Stimulated activated CD8-positive, alpha-beta memory T cell treated with anti-CD3 and anti-CD28 coated beads, Interleukin-12 subunit alpha, Interleukin-12 subunit beta, amount 100 ng/mL, for 1 hour (primary cell): ENCODE data around the gene FCHO2.
A peak's percentile ranks its signal among the peaks of the same experiment; 100 is the strongest.
"Not testable (repeated sequence)": the region's sequence is repeated elsewhere in the genome, so short reads cannot be mapped to it uniquely, and the experiment has no call there.

Source experiments
- DNase-seq: peaks from one replicate; pipeline ENCODE4 v3.0.0-alpha.2; 2020; ENCODE audit warnings: low read depth

Gene FCHO2

GRCh38 chr5:72956324-72957140 lies 691 bp downstream of the FCHO2 start:
- DNase-seq = peak; percentile 7

GRCh38 chr5:72957337-72957736 lies 1.5 kb downstream of the FCHO2 start:
- DNase-seq = no peak

- DNase-seq = no peak
These were observed 3.4 kb downstream of the FCHO2 start for GRCh38 chr5:72959257-72959656.

- not testable (repeated sequence) for DNase-seq
These were observed 18.6 kb downstream of the FCHO2 start for GRCh38 chr5:72974481-72974880.

- DNase-seq = not testable (repeated sequence)
These were observed 21.0 kb downstream of the FCHO2 start for GRCh38 chr5:72976810-72977209.

GRCh38 chr5:72985719-72986118 lies 29.9 kb downstream of the FCHO2 start:
- DNase-seq = no peak

GRCh38 chr5:72988769-72989168 lies 32.9 kb downstream of the FCHO2 start:
- no peak for DNase-seq

GRCh38 chr5:72991394-72991793 lies 35.6 kb downstream of the FCHO2 start:
- no peak for DNase-seq

GRCh38 chr5:72994578-72994977 lies 38.7 kb downstream of the FCHO2 start:
- no peak for DNase-seq

- no peak for DNase-seq
These were observed 40.8 kb downstream of the FCHO2 start for GRCh38 chr5:72996632-72997031.

GRCh38 chr5:72999916-73000315 lies 44.1 kb downstream of the FCHO2 start:
- DNase-seq = no peak

GRCh38 chr5:73005886-73006285 lies 50.0 kb downstream of the FCHO2 start:
- DNase-seq = no peak

GRCh38 chr5:73007051-73007450 lies 51.2 kb downstream of the FCHO2 start:
- DNase-seq = no peak

- no peak for DNase-seq
These were observed 53.0 kb downstream of the FCHO2 start for GRCh38 chr5:73008831-73009230.

GRCh38 chr5:73011612-73012011 lies 55.8 kb downstream of the FCHO2 start:
- not testable (repeated sequence) for DNase-seq

GRCh38 chr5:73018892-73019291 lies 63.1 kb downstream of the FCHO2 start:
- no peak for DNase-seq

GRCh38 chr5:73019766-73020165 lies 63.9 kb downstream of the FCHO2 start:
- no peak for DNase-seq

GRCh38 chr5:73022471-73023169 lies 66.8 kb downstream of the FCHO2 start:
- DNase-seq = no peak

GRCh38 chr5:73024946-73025544 lies 69.2 kb downstream of the FCHO2 start:
- DNase-seq = not testable (repeated sequence)

GRCh38 chr5:73027361-73027760 lies 71.5 kb downstream of the FCHO2 start:
- DNase-seq = no peak

GRCh38 chr5:73027816-73028215 lies 72.0 kb downstream of the FCHO2 start:
- DNase-seq = no peak

- DNase-seq = no peak
These were observed 73.3 kb downstream of the FCHO2 start for GRCh38 chr5:73028991-73029595.

- DNase-seq = no peak
These were observed 74.7 kb downstream of the FCHO2 start for GRCh38 chr5:73030531-73030930.
